LHCN-M2 (cell line): ENCODE data around the gene MGAT4B. TPM values are rescaled to one million over a fixed set of nuclear protein-coding genes. Genes with fewer than 3 reads are reported as not detected.
"Not testable (repeated sequence)": the region's sequence is repeated elsewhere in the genome, so short reads cannot be mapped to it uniquely, and the experiment has no call there.

Experiments
- DNase-seq: peaks from one replicate; pipeline ENCODE4 v3.0.0-alpha.2; 2012; ENCODE audit warnings: low read depth
- total RNA-seq: library from RNA; depleted of rRNA; stranded (reverse); fragments of >200 nt; gene quantifications from 2 replicates; pipeline ENCODE4 v1.2.3, GENCODE V29; 2014

MGAT4B gene
- total RNA-seq, 1 experiment from 2014 or later = 157 TPM

GRCh38 chr5:179795049-179795862 is 11.4 kb downstream of the MGAT4B start:
- DNase-seq = no peak

- DNase-seq = no peak
Observed at GRCh38 chr5:179794575-179794974, 12.1 kb downstream of the MGAT4B start.

- no peak for DNase-seq
Observed at GRCh38 chr5:179794171-179794570, 12.5 kb downstream of the MGAT4B start.

GRCh38 chr5:179793468-179794139 is 13.1 kb downstream of the MGAT4B start, which contains the start of gene LTC4S:
TSS of gene LTC4S (plus strand) at chr5:179793986. CDS start at chr5:179794081, 95 bp downstream.
- DNase-seq = no peak

- DNase-seq = no peak
Observed at GRCh38 chr5:179792612-179793467, 13.8 kb downstream of the MGAT4B start.

GRCh38 chr5:179791881-179792611 is 14.6 kb downstream of the MGAT4B start:
- no peak for DNase-seq

- not testable (repeated sequence) for DNase-seq
Observed at GRCh38 chr5:179789278-179789677, 17.4 kb downstream of the MGAT4B start.

GRCh38 chr5:179788193-179788854 is 18.3 kb downstream of the MGAT4B start:
- DNase-seq = no peak

GRCh38 chr5:179786861-179787260 is 19.8 kb downstream of the MGAT4B start:
- no peak for DNase-seq

- DNase-seq = no peak
Observed at GRCh38 chr5:179783128-179783527, 23.5 kb downstream of the MGAT4B start.

GRCh38 chr5:179781846-179782245 is 24.8 kb downstream of the MGAT4B start:
- no peak for DNase-seq

- no peak for DNase-seq
Observed at GRCh38 chr5:179780362-179780761, 26.3 kb downstream of the MGAT4B start.

- no peak for DNase-seq
Observed at GRCh38 chr5:179779826-179780225, 26.8 kb downstream of the MGAT4B start.

- DNase-seq = no peak
Observed at GRCh38 chr5:179778591-179778990, 28.1 kb downstream of the MGAT4B start.

GRCh38 chr5:179777909-179778308 is 28.8 kb downstream of the MGAT4B start:
- no peak for DNase-seq

- no peak for DNase-seq
Observed at GRCh38 chr5:179777456-179777855, 29.2 kb downstream of the MGAT4B start.

GRCh38 chr5:179776411-179776938 is 30.2 kb downstream of the MGAT4B start:
- DNase-seq = no peak

- DNase-seq = no peak
Observed at GRCh38 chr5:179774442-179774841, 32.2 kb downstream of the MGAT4B start.

- no peak for DNase-seq
Observed at GRCh38 chr5:179773686-179774040, 33.0 kb downstream of the MGAT4B start.

GRCh38 chr5:179772351-179772750 is 34.3 kb downstream of the MGAT4B start:
- no peak for DNase-seq
